HG03108 (cell line): ENCODE measurements around the gene GFOD1.
A peak's percentile ranks its signal among the peaks of the same experiment; 100 is the strongest.

ENCODE experiments used
- ATAC-seq: cut with Tn5 transposase; IDR thresholded peaks from one replicate; pipeline ENCODE4 v1.9.1; 2021; ENCODE audit warnings: moderate library complexity; ENCODE audit not compliant: unreplicated experiment

GFOD1 gene

DNA sequence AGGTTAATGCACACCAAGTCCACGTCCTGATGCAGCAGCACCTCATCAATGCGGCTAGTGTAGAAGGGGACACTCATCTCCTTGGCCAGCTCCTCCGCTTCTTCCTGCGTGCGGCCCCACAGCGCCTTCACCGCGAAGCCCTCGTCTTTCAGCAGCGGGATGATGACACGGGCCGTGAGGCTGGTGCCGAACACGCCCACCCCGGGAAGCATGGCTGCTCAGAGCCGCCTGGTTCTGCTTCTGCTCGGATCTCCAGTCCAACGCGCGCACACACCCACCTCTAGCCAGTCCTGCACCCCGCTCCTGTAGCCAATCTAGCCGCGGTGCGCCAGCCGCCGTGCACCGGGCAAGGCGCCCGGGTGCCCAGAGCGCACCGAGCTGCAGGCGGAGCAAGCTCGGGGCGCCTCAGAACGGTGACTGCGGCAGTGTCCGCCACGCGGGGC lies 700 bp downstream of the GFOD1 start:
- peak; percentile 16 for ATAC-seq

DNA sequence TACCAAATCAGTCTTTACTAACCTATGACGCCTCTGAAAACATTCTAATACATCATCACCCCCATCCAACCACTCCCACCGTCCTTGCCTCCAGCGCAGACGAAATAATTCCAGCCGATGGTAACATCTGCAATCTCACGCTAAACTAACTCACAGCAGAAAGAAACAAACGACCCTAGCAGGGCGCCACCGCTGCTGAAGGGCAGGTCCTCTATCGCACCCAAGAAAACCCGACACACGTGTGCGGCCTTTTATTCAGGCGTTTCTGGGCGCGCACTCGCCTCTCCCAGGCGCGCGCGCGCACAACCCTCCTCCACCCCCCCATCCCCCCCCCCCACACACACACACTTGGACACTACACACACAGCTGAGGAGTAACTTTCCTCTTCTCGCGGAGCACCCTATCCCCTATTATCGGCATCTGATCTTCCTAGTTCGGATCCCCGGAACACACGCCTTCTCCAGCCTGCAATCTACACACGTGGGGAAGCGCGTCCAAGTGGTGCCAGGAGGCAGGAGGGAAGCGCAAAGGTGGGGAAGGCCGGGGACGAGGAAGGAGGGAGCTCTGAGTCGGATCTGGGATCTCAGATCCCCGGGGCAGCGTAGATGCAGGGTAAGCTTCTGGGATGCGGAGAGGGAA lies 1.4 kb downstream of the GFOD1 start:
- ATAC-seq, result no peak

DNA sequence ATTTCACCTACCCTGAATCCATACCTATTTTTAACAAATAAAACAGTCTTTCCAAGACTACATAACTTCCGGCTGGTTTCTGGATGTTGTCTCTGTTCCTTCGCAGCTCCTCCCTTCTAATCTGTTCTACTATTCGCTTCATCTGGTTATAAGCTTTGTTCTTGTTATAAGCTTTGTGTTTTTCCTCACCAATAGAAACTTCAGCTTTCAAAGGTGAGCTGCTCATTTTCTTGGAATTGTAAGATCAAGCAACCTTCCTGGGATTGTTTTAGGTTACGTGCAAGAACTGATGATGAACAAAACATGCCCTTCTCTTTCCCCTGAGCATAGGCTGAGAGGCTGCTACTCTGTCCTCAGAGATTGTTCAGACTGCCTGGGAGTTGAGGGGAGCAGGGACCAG lies 2.1 kb downstream of the GFOD1 start:
- no peak for ATAC-seq

DNA sequence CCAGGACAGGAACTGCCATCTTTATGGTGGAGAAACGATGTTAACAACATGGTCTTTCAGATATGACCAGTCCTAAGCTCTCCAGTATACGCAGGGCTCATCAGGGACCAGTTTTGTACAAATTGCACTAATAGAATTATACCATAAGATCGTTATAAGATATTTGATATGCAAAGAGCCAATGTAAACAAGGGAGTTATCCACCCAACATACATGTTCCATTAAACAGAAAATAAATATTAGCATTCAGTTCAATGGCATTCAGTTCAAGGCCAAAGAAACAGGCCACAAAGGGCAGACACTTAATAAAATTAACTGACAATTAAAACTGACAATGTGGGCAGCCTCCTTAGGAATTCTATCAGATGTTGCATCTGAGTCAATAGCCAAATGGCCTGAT lies 2.6 kb downstream of the GFOD1 start:
- no peak for ATAC-seq

DNA sequence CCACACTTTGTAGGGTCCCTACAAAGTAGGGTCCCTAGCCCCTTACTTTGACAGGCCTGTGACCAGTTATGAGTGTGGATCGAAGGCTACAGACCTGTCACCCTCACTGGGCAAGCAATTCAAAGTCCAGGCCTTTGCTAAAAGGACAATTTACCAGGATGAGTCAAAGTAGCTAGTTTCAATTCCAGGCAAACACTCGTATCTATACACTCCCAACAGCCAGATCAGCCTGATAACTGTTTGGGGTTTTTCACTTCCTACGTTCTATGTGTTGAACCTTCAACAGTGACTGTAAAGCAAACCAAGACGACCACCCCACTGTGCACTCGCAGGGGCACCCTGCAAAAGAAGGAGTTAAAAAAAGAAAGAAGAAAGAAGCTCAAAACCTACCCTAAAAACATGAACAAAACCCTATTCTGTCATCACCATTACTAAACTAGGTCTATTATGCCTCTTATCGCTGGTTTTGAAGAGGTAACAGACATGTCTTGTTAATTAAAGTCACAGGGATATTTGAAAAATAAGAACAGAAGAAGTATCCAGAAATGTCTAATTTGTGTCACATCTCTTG lies 3.2 kb downstream of the GFOD1 start:
- ATAC-seq, result no peak

DNA sequence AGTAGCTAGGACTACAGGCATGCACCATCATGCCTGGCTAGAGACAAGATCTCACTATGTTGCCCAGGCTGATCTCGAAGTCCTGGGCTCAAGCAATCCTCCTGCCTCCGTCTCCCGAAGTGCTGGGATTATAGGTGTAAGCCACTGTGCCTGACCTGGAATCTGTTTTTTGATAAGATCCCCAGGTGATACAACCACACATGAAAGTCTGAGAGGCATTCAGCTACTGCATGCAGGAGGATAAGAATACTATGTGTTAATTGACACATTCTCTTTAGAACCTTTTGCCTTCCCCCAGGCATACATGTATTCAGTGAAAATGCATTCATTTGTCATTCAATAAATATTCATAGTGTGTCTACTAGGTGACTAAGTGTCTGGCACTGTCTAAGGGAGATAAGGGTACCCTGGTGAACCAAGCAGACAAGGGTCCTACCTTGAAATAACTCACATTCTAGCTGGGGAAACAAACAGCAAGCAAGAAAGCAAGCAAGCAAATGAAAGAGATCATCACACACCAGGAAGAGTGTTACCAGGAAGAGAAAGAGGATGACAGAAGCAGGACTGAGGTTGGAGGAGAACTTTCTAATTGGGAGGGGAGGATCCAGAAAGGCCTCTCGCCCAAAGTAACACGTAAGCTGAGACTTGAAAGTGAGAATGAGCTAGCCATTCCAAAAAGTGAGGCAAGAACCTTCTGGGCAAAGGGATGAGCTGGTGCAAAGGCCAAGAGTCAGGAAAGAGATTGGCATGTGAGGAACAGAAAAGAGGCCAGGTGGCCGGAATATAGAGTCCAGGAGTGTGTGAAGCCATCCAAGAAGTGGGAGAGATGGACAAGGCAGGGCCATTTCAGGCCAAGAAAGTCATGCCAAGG lies 6.5 kb downstream of the GFOD1 start:
- no peak for ATAC-seq

DNA sequence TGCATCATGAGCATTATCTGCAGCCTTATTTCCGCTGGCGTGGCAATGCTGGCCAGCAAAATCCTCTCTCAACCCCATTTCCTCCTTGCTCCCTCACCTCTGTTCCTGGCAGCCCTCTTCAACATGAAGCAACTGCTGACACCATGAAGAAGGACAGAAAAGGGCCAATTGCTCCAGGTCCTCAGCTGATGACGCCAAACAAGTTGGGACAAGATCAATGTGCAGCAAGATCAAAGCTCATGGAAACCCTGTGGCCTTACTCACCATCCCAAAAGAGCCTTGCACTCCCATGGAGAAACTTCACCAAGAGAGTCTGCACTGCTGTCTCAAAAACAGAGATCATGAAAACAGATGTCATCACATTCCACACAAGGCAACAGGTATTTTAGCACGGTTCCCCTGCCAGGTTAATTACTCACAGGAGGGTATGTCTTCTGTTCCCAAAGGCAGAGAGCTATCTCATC lies 7.4 kb downstream of the GFOD1 start:
- no peak for ATAC-seq

DNA sequence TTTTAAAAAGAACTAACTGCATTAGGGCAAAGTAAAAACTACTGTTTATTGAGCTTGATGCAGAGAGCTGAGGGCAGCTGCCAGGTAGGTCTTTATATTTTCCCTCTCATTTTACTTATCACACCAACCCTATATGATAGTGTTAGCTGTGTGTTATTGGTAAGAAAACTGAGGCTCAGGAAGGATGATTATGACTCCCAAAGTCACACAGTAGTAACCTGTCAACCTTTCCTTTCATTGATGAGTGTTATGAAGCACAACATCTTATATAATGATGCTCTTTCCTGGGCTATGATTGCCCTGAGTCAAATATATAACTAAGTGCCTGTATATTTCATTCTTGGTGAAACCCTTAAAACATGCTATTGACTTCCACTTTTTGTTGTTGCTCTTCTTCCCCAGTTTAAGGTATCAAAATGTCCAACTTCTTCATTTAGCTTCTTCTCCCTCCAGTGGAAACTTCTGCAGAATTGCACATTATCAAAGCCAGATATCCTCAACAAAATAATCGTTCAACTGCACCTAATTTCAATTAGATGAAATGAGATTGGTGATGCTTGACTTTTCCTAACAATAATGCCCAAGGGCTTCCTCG lies 8.1 kb downstream of the GFOD1 start:
- ATAC-seq, result no peak

DNA sequence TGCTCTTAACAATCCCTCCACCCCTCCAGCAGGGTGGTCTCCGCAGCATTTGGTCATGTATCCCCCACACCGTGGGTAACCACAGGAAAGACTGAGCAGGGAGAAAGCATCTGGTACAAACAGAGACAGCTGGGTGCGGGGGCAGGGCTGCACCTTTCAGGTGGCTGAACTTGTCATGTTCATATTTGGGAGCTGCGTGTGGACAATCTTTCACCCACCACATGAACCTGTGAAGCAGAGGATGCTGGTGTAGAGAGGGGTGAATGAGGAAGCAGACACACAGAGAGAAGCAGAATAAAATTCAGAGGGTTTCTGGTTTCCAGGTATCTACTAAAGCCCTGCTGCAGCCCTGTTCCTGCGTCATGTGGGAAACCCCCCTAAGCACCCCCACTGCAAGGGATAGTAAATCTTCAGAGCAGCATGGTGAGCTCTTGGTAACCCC lies 8.9 kb downstream of the GFOD1 start:
- ATAC-seq, result no peak

DNA sequence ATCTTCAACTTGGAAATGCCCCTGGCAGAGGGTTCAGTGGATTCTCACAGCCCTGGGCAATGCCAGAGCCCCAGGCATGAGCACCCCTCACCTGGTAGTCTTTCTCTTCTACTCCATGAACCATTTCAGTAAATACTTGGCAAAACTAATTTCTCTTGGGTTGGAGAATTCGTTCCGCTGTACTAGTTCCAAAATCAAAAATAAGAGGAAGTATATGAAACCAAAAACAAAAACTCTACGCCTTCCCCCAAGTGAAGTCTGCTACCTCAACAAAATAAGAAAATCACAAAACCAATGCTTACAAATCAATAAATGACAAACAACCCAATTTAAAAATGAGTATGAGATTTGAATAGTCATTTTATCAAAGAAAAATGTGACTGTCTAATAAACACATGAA lies 12.6 kb downstream of the GFOD1 start:
- ATAC-seq, result no peak

DNA sequence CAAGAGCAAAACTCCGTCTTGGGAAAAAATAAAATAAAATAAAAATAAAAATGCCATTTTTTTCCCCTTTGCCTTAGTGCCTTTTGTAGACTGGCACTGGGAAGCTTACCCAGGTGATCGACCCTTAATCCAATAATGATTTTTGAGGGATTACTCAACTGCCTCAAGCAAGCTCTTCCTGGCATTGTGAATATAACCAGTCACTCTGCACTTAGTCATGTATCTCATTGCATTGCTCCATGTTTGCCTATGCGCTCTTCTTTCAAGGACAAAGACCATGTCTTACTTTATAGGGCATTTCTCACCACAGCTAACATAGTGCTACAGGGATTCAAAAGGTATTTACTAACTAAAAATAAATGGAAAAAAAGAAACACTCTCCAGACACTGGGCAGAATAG lies 13.0 kb downstream of the GFOD1 start:
- no peak for ATAC-seq

DNA sequence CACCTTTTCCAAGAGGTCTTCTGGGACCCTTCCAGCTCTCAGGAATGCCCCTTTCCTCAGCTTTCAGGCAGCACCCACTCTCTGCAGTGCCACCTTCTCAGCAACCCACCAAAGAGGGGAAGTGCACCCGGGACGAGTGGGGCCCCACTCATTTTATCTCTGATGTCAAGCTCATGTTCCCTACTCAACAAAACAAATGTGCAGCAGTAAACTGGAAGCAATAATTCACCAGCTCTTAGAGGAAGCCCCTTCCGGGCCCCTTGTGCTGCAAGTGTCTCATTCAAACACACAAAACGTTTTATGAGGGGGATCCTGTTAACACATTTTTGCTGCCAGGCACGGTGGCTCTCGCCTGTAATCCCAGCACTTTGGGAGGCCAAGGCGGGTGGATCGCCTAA lies 13.6 kb downstream of the GFOD1 start:
- no peak for ATAC-seq

DNA sequence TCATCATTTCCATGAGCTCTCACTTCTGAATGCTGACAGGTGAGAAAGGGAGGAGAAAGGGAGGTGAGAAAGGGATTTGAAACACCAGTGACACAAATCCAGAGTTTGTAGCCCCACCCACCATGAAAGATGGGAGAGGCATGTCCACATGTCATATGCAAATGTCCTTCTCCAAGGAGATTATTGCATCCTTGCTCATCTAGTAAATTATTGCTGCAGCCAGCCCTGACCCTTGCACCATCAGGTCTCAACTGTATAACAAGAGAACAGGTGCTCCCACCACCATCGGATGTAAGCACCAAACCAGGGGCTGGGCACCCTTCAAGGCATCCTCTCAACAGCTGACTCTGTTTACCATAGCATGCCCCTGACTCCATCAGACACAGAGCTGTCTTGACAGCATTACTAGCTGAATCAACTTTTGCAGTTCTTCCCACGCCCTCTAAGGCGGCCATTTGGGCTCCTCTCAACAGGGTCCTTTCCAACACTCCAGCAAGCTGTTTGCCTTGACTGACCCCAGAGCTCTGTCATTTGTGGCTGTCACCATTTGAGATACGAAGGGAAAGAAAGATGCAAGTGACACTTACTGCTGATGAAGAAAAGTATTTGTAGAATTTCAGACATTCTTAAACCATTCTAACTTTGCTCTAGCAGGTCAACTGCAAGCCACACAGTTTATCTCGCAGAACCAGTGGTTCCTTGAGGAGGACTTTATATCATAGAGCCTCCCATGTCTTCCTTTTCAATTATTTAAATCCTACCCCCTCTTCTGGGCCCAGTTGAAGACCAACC lies 14.2 kb downstream of the GFOD1 start:
- ATAC-seq, result no peak

DNA sequence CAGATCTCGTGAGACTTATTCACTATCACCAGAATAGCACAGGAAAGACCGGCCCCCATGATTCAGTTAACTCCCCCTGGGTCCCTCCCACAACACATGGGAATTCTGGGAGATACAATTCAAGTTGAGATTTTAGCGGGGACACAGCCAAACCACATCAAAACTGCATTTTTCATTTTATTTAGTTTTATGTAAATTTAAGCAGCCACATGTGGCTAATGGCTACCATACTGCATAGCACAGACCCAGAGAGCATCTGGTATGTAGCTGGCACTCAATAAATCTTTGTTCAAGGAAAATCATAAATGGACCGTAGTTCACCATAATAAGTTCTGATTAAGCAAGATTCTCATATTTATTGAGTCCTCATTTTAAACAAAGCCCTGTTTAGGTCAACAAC lies 15.3 kb downstream of the GFOD1 start:
- no peak for ATAC-seq

DNA sequence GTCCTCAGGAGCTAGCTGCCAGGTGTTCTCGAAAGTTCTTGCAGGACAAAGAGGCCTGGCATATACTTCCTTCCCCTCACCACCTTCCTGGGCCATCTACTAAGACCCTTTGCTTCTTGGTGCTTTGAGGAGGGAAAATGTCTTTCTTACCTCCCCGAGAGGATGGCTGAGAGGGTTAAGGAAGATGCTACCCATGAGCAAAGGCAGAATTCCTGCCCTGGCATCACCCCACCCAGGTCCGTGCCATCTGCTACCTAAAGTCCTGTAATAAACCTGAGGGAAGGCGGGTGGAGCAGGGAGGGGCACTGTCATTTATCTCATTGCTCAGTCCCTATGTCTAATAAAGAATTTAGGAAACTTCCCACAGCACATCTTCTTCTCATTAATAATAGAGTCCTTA lies 16.2 kb downstream of the GFOD1 start:
- ATAC-seq, result no peak

DNA sequence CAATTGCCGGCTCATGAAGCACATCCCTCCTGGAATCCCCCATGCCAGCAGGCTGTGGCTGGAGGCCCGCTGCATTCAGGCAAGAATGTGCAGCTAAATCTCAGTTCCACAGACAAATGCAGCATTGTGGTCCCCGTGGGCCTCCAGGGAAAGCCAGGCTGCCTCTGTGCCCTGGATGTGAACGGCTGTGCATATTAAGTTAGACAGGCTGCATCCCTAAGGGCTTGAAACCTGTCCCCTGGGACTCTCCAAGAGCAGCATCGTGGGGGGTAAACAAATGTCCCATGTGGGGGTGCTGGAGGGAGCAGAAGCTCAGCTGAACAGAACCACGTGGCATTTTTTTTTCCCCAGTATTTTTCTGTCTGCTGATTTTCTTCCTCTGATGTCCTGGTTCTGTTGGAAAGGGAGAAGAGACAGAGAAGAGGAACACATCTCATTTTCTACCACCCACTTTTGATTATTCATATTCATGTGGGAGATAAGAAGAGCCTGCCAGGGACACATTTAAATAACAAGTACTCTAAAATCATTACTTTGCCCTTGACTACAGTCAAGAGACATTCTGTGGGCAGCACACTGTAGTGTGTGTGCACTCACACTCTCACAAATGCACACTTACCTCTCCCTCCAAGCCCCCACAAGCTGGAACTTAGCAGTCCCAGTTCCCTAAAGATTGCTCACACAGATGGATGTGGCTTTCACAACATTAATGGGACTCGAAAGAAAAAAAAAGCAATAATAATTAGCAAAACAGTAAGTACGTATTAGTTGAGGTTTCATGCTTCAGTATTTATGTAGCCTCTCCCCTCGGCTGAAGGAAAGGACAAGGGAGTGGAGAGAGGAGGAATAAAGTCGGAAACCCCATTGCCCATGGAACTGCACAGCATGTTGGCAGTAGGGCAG lies 16.9 kb downstream of the GFOD1 start:
- no peak for ATAC-seq

DNA sequence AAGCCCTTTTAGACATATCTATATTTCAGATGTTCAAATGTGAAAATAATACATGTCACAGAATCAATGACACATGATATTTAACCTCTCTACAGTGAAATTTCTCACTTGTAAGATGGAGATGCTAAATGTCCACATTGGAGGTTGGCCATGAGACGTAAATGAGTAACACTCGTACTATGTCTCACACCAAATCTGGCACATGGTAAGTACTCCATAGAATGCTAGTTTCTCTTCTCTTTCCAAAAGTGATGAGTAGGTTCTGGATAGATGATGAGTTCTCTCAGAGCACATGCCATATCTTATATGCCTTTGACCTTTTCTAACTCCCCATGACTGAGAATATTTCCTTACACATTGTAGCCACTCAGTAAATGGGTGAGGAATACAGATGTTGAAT lies 17.7 kb downstream of the GFOD1 start:
- ATAC-seq, result no peak

DNA sequence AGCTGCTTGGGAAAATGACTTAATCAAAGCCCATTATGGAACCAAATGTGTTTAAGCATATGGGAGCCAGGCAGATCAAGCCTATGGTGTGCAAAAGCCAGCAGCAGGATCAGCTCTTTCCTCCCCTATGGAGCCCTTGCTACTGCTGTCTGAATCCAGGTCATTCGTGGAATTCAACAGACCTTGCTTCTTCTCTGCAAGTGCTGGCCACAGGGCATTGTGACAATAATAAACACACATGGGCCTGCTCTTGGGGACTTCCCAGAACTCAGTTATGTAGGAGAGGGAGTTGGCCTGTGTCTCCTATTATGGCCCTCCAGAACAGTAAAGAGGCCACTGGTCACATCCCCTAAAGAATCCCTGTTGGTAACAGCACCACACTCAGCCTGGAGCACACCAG lies 18.6 kb downstream of the GFOD1 start:
- no peak for ATAC-seq

DNA sequence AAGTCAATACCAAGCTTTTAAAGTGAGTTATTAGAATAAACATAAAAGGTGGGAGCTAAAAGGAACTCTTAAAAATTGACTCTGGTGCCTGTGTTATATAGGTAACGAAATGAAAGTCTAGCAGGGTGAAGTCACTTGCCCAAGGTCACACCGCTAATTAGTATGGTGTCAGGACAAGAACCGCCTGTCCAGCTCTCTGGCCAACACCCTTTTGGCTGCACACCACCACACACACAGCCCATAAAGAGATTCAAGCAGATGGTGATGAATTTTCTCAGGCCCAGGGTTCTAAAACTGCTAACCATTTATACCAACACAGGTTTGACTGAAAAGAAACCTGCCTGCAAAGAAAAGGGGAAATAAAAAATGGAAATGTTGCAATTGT lies 20.2 kb downstream of the GFOD1 start:
- no peak for ATAC-seq
